ENCODE results near the gene FLT3LG.

- no peak for TF ChIP-seq CHD7 (IDR thresholded peaks at IDR 0.05; ENCODE audit: low read depth, low read length)
- TF ChIP-seq TEAD1 (CRISPR knock-in tag; IDR thresholded peaks at IDR 0.05), result no peak
- no peak for TF ChIP-seq POLR2A (conservative IDR thresholded peaks at IDR 0.05)
- TF ChIP-seq, protein P1, sequence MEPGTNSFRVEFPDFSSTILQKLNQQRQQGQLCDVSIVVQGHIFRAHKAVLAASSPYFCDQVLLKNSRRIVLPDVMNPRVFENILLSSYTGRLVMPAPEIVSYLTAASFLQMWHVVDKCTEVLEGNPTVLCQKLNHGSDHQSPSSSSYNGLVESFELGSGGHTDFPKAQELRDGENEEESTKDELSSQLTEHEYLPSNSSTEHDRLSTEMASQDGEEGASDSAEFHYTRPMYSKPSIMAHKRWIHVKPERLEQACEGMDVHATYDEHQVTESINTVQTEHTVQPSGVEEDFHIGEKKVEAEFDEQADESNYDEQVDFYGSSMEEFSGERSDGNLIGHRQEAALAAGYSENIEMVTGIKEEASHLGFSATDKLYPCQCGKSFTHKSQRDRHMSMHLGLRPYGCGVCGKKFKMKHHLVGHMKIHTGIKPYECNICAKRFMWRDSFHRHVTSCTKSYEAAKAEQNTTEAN (CRISPR knock-in tag; IDR thresholded peaks at IDR 0.05), result no peak
- TF ChIP-seq, protein P2, sequence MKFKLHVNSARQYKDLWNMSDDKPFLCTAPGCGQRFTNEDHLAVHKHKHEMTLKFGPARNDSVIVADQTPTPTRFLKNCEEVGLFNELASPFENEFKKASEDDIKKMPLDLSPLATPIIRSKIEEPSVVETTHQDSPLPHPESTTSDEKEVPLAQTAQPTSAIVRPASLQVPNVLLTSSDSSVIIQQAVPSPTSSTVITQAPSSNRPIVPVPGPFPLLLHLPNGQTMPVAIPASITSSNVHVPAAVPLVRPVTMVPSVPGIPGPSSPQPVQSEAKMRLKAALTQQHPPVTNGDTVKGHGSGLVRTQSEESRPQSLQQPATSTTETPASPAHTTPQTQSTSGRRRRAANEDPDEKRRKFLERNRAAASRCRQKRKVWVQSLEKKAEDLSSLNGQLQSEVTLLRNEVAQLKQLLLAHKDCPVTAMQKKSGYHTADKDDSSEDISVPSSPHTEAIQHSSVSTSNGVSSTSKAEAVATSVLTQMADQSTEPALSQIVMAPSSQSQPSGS (CRISPR knock-in tag; IDR thresholded peaks at IDR 0.05), result no peak
These were observed 45.2 kb upstream of the FLT3LG start for GRCh38 chr19:49428547-49429451.
